IPS DF 6.9 (cell line): ENCODE data around the gene MSANTD2.

Experiments
- DNase-seq: peaks from one replicate; pipeline ENCODE4 v3.0.0-alpha.2; 2013; ENCODE audit warnings: low read depth, low spot score
- H3K27ac ChIP-seq: one replicate; pipeline ENCODE4 v1.5.1; 2013; ENCODE audit warnings: low read length, control low read depth
- H3K27me3 ChIP-seq: 2 replicates; pipeline ENCODE4 v1.6.1; 2013; ENCODE audit warnings: mild to moderate bottlenecking, low read length; ENCODE audit not compliant: control insufficient read depth, insufficient read depth
- H3K36me3 ChIP-seq: 2 replicates; pipeline ENCODE4 v1.6.1; 2013; ENCODE audit warnings: low read length; ENCODE audit not compliant: control insufficient read depth, insufficient read depth
- H3K4me1 ChIP-seq: 2 replicates; pipeline ENCODE4 v1.6.1; 2013; ENCODE audit warnings: low read length; ENCODE audit not compliant: control insufficient read depth, insufficient read depth
- H3K4me3 ChIP-seq: 2 replicates; pipeline ENCODE4 v1.5.1; 2013; ENCODE audit warnings: mild to moderate bottlenecking, low read length
- H3K9me3 ChIP-seq: 2 replicates; pipeline ENCODE4 v1.6.1; 2013; ENCODE audit warnings: low read length, inconsistent platforms; ENCODE audit not compliant: control insufficient read depth, insufficient read depth
- WGBS: extraction: QIAGEN DNeasy Blood & Tissue Kit; methylation state at CpG from one replicate; pipeline ENCODE4 v1.1.7; 2013; ENCODE audit warnings: mixed read lengths, missing lambda C conversion rate; ENCODE audit not compliant: insufficient read length, insufficient coverage; 5-methylcytosine and 5-hydroxymethylcytosine counted together

MSANTD2 gene

GRCh38 chr11:124821995-124822730 lies 22.0 kb upstream of the MSANTD2 start:
- Histone ChIP-seq H3K36me3 (no peaks in the 10 kb centered on the region), H3K27ac (no peak overlapping the region), H3K4me3 (no peak overlapping the region), H3K27me3 (no peaks in the 10 kb centered on the region), H3K4me1 (no peaks in the 10 kb centered on the region), H3K9me3 (no peaks in the 10 kb centered on the region)
- no CpG with 5 or more reads among the region's 6 CpGs for WGBS
- no peak for DNase-seq

- no peaks in the 10 kb centered on the region for H3K9me3 ChIP-seq
- no CpG with 5 or more reads among the region's 3 CpGs for WGBS
- no peaks in the 10 kb centered on the region for H3K36me3 ChIP-seq
- H3K4me3 ChIP-seq: no peak overlapping the region
- no peak overlapping the region for H3K27ac ChIP-seq
- no peaks in the 10 kb centered on the region for H3K27me3 ChIP-seq
- H3K4me1 ChIP-seq: no peaks in the 10 kb centered on the region
- DNase-seq: no peak
These were observed 16.8 kb upstream of the MSANTD2 start for GRCh38 chr11:124817036-124817435.

GRCh38 chr11:124814739-124815138 lies 14.5 kb upstream of the MSANTD2 start:
- Histone ChIP-seq H3K9me3 (no peaks in the 10 kb centered on the region), H3K4me3 (no peak overlapping the region), H3K4me1 (no peaks in the 10 kb centered on the region), H3K27me3 (no peaks in the 10 kb centered on the region), H3K27ac (no peak overlapping the region), H3K36me3 (no peaks in the 10 kb centered on the region)
- WGBS: no CpG with 5 or more reads among the region's 1 CpG
- DNase-seq: no peak

- no peak for DNase-seq
- Histone ChIP-seq H3K4me3 (no peak overlapping the region), H3K36me3 (no peaks in the 10 kb centered on the region)
These were observed 12.7 kb upstream of the MSANTD2 start for GRCh38 chr11:124812876-124813275.

GRCh38 chr11:124811399-124812125 lies 11.4 kb upstream of the MSANTD2 start:
- H3K4me1 ChIP-seq: no peaks in the 10 kb centered on the region
- H3K4me3 ChIP-seq: no peak overlapping the region
- no peaks in the 10 kb centered on the region for H3K36me3 ChIP-seq
- H3K27me3 ChIP-seq: no peaks in the 10 kb centered on the region
- no CpG with 5 or more reads among the region's 10 CpGs for WGBS
- no peaks in the 10 kb centered on the region for H3K9me3 ChIP-seq
- H3K27ac ChIP-seq: no peak overlapping the region
- no peak for DNase-seq

More at GRCh38 chr11:124812876-124813275, 12.7 kb upstream of the MSANTD2 start:
- Histone ChIP-seq H3K9me3 (no peaks in the 10 kb centered on the region), H3K27ac (no peak overlapping the region), H3K27me3 (no peaks in the 10 kb centered on the region), H3K4me1 (no peaks in the 10 kb centered on the region)
- WGBS: no CpG with 5 or more reads among the region's 1 CpG

- H3K4me3 ChIP-seq: no peak overlapping the region
- WGBS: no CpG with 5 or more reads among the region's 6 CpGs
- no peak overlapping the region for H3K27ac ChIP-seq
- H3K36me3 ChIP-seq: no peaks in the 10 kb centered on the region
- no peak for DNase-seq
- H3K27me3 ChIP-seq: no peaks in the 10 kb centered on the region
- H3K9me3 ChIP-seq: no peaks in the 10 kb centered on the region
- H3K4me1 ChIP-seq: no peaks in the 10 kb centered on the region
These were observed 7.6 kb upstream of the MSANTD2 start for GRCh38 chr11:124807660-124808270.

- Histone ChIP-seq H3K36me3 (no peaks in the 10 kb centered on the region), H3K27ac (no peak overlapping the region), H3K9me3 (no peaks in the 10 kb centered on the region), H3K27me3 (no peaks in the 10 kb centered on the region), H3K4me1 (no peaks in the 10 kb centered on the region), H3K4me3 (no peak overlapping the region)
- no CpG with 5 or more reads among the region's 5 CpGs for WGBS
- DNase-seq: no peak
These were observed 7.0 kb upstream of the MSANTD2 start for GRCh38 chr11:124807201-124807600.

GRCh38 chr11:124804884-124805283 lies 4.7 kb upstream of the MSANTD2 start:
- Histone ChIP-seq H3K4me3 (no peak overlapping the region), H3K27me3 (no peaks in the 10 kb centered on the region), H3K36me3 (no peaks in the 10 kb centered on the region), H3K27ac (no peak overlapping the region), H3K9me3 (no peaks in the 10 kb centered on the region), H3K4me1 (no peaks in the 10 kb centered on the region)
- no CpG with 5 or more reads among the region's 3 CpGs for WGBS
- no peak for DNase-seq

- DNase-seq: no peak
- H3K27ac ChIP-seq: no peak overlapping the region
- H3K36me3 ChIP-seq: no peaks in the 10 kb centered on the region
- H3K27me3 ChIP-seq: no peaks in the 10 kb centered on the region
- no CpG with 5 or more reads among the region's 8 CpGs for WGBS
- H3K9me3 ChIP-seq: no peaks in the 10 kb centered on the region
- no peak overlapping the region for H3K4me3 ChIP-seq
- H3K4me1 ChIP-seq: no peaks in the 10 kb centered on the region; the same call in 1 of the 2 replicates
These were observed 1.6 kb upstream of the MSANTD2 start for GRCh38 chr11:124801636-124802312.

- H3K27ac ChIP-seq: no peak overlapping the region
- H3K4me1 ChIP-seq: no peaks in the 10 kb centered on the region; the same call in 1 of the 2 replicates
- peak overlapping the region; percentile 74; the same call in 1 of the 2 replicates for H3K4me3 ChIP-seq
- WGBS: no CpG with 5 or more reads among the region's 8 CpGs
- no peaks in the 10 kb centered on the region for H3K27me3 ChIP-seq
- H3K9me3 ChIP-seq: no peaks in the 10 kb centered on the region
- no peak for DNase-seq
- H3K36me3 ChIP-seq: no peaks in the 10 kb centered on the region
These were observed 808 bp upstream of the MSANTD2 start for GRCh38 chr11:124801014-124801413.
